Effector CD4-positive, alpha-beta T cell (primary cell): ENCODE data around the gene INKA2.

Experiments
- DNase-seq: peaks from one replicate; pipeline ENCODE4 v3.0.0-alpha.2; 2020

Gene INKA2

DNA sequence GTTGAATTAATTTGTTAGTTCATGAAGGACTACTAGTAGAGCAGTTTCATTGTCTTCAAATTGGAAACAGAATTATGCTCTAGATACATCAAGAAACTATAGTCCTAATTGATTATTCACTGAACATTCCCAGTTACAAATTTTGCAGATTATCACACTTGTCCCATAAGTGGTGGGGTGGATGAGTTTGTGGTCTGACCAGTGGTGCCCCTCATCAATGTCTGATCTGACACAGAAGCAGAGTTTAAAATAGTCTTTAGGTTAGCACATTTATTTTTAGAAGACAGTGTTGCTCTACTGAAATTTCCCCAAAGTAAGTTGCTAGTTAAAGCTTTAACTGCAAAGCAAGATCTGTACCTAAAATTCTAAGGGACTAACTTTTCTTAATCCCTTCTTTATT, 42.9 kb downstream of the INKA2 start:
- no peak for DNase-seq

- no peak for DNase-seq
These were observed 43.4 kb downstream of the INKA2 start for GRCh38 chr1:111695801-111696200.

GRCh38 chr1:111691886-111692285, 47.3 kb downstream of the INKA2 start:
- DNase-seq: no peak

DNA sequence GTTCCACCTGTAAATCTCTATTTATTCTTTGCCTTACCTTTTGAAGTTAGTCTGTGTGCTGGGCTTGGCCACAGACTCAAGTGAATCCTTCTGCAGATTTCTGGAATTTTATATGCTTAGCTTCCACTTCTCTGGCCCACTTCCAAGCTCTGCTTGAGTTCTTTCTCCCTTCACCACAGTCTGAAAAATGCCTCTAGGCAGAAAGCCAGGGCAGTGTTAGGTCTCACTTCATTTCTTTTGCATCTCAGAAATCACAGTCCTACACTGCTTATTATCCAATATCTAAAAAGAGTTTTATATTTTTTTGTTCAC, 48.9 kb downstream of the INKA2 start:
- DNase-seq: no peak
